Measurements from ENCODE around the gene CST7. TPM values are rescaled to one million over a fixed set of nuclear protein-coding genes. Genes with fewer than 3 reads are reported as not detected.
"Not testable (repeated sequence)": the region's sequence is repeated elsewhere in the genome, so short reads cannot be mapped to it uniquely, and the experiment has no call there.

Gene CST7
- total RNA-seq, 1 donor from 2014 or later: not detected

DNA sequence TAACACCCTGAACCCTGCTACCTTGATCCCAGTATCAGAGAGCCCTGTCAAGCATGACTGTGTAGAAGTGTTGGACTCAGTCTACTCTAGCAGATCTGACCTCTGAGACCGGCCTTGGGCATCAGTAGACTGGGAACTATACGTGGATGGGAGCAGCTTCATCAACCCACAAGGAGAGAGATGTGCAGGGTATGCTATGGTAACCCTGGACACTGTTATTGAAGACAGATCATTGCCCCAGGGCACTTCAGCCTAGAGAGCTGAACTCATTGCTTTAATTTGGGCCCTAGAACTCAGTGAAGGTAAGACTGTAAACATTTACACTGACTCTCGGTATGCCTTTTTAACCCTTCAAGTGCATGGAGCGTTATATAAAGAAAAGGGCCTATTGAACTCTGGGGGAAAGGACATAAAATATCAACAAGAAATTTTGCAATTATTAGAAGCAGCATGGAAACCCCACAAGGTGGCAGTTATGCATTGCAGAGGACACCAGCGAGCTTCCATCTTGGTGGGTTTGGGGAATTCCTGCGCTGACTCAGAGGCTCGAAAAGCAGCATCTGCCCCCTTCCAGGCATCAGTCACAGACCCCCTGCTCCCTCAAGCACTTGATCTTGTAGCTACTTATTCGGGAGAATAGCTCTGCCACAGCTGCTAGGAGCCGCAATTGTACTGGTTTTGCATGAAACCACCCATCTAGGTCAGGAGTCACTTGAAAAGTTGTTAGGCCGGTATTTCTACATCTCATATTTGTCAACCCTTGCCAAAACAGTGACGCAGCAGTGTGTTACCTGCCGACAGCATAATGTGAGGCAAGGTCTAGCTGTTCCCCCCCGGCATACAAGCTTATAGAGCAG is 19.0 kb upstream of the CST7 start:
- peak; percentile 38 for DNase-seq (ENCODE audit: low read depth)

DNA sequence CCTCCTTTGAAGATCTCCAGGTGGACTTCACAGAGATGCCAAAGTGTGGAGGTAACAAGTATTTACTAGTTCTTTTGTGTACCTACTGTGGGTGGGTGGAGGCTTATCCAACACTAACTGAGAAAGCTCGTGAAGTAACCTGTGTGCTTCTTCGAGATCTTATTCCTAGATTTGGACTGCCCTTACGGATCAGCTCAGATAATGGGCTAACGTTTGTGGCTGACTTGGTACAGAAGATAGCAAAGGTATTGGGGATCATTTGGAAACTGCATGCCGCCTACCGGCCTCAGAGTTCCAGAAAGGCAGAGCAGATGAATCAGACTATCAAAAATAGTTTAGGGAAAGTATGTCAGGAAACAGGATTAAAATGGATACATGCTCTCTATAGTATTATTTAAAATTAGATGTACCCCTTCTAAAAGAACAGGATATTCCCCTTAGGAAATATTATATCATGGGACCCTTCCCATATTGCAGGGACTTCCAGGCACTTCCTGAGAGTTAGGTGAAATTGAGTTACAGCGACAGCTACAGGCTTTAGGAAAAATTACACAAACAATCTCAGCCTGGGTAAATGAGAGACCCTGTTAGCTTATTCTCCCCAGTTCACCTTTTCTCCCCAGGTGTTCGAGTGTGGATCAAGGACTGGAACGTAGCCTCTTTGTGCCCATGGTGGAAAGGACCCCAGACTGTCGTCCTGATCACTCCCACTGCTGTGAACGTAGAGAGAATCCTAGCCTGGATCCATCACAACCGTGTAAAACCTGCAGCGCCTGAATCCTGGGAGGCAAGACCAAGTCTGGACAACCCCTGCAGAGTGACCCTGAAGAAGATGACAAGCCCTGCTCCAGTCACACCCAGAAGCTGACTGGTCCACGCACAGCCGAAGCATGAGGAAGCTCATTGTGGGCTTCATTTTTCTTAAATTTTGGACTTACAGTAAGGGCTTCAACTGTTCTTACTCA is 18.1 kb upstream of the CST7 start:
- DNase-seq (ENCODE audit: low read depth): not testable (repeated sequence)

DNA sequence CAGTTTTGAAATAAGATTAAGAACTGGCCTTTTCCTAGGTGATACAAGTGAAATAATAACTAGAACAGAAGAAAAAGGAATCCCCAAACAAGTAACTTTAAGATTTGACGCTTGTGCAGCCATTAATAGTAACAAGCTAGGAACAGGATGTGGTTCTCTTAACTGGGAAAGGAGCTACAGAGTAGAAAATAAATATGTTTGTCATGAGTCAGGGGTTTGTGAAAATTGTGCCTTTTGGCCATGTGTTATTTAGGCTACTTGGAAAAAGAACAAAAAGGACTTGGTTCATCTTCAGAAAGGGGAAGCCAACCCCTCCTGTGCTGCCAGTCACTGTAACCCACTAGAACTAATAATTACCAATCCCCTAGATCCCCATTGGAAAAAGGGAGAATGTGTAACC is 17.2 kb upstream of the CST7 start:
- not testable (repeated sequence) for DNase-seq (ENCODE audit: low read depth)

DNA sequence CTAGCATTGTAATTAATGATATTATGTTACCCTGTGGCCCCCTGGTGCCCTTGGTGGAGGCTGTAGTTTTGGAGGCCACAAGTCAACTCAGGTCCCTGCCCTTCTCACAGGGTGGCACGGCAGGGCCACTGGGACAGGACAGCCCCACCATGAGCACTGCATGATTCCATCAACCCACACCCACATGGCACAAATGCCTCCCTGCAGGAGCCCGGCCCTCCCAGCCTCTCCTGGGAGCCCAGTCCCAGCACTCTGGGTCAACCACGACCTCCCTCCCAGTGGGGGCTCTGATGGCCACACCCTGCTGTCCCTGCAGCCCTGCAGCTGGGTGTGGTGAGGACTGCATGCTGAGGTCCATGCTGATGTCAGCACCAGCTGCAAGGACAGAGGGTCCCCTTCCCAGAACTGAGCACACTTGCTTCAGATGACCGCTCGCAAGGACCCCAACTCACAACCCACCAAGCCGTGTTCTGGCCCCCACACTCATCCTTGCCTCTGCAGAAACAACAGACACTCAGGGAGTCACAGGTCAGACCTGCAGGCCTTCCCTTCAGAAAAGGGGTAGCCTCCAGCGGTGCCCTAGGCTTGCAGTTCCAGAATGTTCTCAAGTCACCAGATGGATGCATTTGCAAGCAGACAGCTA is 15.7 kb upstream of the CST7 start:
- DNase-seq (ENCODE audit: low read depth): no peak

DNA sequence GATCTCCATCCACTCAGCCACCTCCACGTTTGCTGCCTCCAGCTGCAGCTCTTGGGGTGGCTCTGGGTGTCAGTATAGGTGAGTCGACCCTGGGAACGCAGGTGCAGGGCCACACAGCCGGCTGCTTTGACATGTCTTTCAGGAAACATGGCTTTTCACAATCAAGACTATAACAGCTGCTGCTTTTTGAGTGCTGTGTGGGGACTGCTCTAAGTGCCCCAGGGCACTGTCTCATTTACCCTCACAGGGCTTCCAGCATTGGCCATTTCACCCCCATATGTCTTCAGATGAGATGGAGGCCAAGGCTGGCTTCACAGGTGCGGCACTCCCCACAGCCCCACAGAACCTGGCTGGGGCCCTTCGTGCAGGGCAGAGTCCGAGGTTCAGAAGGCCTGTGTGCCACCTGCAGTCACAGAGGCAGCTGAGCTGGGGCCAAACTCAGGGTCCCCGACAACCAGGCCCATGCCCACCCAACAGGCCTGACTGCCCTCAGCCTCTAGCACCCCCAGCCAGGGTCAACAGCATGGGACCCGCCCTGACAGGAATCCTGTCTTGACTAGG is 14.9 kb upstream of the CST7 start:
- no peak for DNase-seq (ENCODE audit: low read depth)

DNA sequence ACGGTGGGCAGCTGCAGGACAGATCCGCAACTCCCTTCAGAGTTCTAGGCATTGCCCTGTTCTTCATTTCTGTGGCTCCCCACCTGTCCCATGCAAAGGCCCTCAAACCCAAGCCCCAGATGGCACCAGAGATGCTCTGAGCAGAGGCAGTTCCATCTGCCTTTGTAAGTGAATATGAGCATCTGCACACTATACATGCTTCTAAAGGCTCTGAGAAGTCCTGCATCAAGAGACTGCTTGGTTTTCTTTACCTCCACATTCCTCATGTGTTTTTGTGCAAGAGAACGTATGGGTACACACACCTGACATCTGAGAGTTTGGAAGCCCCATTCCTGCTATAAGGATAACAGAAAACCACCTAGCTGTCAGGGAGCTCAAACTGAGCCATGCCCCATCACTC is 14.4 kb upstream of the CST7 start:
- DNase-seq (ENCODE audit: low read depth): no peak

DNA sequence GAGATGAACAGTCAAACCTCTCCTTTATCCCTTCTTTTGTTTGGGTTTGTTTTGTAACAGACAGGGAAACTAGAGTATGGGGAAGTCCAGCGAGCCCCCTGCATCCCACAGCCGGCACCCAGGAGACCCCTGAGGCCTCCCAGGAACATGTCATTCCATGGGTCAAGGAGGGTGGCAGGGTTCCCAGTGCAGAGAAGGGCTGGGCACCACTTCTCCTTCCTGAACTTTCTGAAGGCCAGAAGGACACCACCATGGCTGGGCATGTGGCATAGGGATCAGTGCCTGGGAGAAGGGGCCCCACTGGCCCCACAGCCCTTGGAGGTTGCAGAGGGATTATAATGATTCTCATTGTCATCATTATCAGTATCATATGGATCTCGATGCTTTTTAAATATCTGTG is 13.9 kb upstream of the CST7 start:
- DNase-seq (ENCODE audit: low read depth): no peak

DNA sequence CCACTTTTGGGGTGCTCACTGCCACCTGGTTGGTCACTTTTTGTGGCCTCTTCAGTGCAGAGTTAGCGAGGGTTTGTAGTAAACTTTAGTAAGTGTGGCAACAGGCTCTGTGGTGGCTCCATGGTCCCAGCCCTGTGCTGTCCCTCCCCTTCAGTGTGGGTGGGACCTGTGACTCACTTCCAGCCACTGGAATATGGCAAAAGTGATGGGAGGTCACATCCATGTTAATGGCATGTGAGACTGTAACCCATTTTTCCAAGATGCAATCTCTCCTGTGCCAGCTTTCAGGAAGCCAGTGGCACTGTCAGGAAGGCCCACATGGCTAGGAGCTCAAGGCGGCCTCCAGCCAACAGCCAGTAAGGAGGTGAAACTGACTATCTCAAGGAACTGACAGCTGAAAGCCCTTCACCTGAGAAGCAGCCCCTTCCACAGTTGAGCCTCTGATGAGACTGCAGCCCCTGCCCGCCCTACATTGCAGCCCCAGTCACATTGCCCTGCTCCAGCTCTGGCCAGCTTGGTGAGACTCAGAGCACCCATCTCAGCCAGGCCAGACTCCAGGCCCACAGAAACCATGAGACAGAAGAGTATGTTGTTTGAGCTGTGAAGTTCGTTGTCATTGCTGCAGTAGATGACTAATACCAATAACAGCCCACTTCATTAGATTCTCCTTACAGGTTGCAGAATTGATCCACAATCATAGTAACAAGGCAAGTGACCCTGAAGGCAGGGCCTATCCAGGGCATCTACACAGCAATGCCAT is 13.1 kb upstream of the CST7 start:
- DNase-seq (ENCODE audit: low read depth): no peak

DNA sequence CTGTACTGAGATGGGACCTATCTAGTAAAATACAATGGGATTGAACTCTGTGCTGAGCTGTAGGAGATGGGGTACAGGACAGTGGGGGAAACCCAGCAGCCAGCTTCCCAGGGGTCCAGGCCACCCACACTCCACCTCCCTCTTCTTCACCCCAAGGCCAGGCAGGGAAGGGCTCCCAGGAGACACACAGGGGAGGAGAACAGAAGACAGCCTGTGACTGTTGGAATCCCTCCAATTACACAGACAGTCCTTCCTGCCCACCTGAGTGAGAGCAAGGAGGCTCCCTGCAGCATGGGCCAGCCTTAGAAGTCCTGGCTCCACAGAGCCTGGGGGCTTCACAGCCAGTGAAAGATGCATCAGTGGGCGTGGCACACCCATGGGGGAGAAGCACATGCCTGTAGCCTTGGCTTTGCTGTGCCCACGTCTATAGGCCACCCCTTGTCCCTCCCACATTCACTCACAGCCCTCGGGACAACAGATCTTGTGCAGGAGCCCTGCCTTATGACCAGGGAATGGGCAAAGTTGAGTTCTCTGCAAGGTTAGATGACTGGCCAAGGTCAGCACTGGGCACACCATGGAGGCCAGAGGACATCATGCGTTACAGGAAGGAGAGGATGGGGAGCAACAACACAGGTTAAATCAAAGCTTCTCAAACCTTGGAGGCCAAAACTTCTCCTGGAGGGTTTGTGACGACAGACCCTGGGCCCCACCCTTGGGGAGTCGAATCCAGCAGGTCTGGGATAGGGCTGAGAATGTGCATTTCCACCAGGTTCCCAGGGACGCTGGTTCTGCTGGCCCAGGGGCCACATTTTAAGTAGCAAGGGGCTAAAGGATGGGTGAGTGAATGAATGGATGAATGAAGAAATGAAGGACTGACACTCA is 12.3 kb upstream of the CST7 start:
- DNase-seq (ENCODE audit: low read depth): no peak

DNA sequence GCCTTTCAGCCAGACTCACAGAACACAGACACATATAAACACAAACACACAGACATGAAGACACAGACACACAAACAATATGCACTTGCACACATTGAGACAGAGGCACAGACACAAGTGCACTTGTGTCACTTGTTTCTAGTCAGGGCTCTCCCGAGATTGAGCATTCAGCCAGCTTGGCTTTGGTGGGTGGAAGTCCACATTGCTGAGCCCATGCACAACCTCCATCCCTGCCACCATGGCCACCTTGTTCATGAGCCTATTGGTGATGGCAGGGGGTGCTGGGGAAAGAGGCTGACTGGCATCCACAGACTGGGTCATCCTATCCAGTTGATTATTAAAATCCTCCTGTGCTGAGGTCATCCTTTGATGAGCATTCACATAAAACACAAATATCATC is 11.5 kb upstream of the CST7 start:
- no peak for DNase-seq (ENCODE audit: low read depth)

DNA sequence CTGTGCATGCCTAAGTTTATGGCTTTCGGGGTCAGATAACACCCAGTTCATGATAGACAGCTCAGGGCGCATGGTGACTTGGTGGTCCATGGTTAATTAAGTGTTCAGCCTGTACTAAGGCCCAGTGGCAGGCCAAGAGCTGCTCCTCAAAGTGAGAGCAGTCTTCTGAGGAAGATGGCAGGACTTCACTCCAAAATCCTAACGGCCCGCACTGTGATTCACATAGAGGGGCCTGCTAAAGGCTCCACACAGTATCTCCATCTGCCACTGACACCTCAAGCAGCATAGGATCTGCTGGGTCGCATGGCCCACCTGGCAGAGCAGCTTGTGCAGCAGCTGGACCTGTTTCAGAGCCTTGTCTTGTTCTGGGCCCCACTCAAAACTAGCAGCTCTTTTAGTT is 10.6 kb upstream of the CST7 start:
- DNase-seq (ENCODE audit: low read depth): no peak

DNA sequence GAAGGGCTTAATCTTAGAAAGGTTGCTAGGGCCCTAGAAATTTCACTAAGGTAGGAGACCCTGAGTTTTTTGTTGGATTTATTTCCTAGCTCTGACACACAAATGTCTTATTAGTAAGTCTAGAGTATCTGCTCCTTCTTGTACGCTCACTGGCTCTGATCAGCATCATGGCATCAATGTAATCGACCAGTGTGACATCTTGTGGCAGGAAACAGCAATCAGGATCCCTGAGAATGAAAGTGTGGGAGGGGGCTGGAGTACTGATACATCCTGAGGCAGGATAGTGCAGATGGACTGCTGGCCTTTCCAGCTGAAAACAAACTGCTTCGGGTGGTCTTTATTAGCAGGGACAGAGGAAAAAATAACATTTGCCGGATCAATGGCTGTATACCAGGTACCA is 10.0 kb upstream of the CST7 start:
- DNase-seq (ENCODE audit: low read depth): no peak

DNA sequence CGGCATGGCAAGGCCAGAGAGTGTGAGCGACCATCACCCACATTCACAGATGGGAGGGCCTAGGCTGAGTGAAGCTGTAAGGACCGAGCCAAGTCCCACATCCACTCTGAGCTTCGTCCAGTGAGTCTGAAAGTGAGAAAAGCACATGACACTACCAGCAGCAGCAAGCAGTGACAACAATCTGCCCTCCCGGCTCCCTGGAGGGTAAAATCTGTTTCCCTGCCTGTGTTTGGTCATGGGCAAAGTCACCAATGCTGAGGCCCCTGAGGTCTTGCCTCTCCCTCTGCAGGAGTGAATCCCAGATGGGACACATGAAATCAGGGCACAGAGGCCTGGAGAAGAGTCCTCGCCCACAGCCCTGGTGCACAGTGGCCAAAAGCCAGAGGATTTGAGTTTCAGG is 6.4 kb upstream of the CST7 start:
- no peak for DNase-seq (ENCODE audit: low read depth)

DNA sequence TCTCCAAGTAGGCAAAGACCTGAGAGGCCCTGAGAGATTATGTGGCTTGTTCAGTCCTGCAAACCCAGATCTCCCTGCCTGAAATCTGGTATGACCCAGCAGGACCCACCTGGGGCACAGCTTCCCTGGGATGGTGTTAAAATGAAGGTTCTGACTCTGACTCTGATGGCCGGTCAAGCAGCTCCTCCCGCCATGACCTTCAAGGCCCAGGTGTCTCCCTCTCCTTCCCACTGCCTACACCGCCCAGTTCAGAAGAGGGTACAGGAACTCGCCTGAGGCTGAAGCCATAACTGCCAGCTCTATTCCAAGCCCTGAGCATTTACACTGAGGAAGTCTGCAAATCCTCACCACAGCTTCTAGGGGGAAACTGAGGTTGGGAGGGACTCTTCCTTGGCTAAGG is 5.9 kb upstream of the CST7 start:
- no peak for DNase-seq (ENCODE audit: low read depth)

DNA sequence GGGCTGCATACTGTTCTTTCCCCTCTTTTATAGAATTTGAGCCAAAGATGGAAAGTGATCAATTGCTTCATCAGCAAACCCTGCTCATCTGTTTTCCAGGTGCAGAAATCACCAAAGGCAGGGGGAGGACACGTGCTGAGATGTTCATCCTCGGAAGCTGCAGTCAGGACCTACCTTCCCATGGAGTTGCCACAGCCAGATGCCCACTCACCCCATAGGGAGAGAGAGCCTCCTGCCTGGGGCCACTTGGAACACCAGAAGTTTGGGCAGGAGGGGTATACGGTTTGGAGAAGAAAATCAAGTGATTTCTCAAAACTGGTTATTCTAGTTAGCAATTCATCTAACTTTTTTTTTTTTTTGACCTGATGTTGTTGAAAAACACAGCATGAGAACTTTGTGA is 5.3 kb upstream of the CST7 start:
- DNase-seq (ENCODE audit: low read depth): no peak

DNA sequence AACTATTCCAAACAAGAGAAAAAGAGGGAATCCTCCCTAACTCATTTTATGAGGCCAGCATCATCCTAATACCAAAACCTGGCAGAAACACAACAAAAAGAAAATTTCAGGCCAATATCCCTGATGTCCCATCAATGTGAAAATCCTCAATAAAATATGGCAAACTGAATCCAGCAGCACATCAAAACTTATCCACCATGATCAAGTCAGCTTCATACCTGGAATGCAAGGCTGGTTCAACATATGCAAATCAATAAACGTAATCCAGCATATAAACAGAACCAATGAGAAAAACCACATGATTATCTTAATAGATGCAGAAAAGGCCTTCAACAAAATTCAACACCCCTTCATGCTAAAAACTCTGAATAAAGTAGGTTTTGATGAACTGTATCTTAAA is 2.7 kb upstream of the CST7 start:
- DNase-seq (ENCODE audit: low read depth): not testable (repeated sequence)

DNA sequence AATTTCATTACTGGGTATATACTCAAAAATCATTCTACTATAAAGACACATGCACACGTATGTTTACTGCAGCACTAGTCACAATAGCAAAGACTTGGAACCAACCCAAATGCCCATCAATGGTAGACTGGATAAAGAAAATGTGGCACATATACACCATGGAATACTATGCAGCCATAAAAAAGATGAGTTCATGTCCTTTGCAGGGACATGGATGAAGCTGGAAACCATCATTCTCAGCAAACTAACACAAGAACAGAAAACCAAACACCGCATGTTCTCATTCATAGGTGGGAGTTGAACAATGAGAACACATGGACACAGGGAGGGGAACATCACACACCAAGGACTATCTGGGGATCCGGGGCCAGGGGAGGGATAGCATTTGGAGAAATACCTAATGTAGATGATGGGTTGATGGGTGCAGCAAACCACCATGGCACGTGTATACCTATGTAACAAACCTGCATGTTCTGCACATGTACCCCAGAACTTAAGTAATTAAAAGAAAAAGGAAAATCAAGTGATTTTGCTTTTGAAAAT is 602 bp upstream of the CST7 start:
- DNase-seq (ENCODE audit: low read depth): not testable (repeated sequence)

DNA sequence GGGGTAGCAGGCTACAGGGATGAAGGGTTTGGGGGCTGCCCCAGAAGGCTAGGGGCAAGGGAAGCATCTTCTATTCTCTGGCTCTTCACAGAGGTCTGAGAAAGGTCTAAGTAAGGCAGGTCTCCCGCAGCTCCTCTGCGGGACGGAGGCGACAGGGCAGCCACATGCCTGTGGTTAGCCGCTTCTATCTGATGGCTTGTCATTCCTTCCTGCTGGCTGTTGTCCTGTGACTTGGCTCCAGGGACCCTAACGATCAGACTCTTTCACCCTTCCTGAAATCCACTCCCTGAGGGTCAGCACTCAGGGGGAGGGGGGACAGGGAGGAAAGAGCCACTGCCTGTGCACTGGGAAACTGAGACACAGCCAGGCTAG is 673 bp downstream of the CST7 start:
- DNase-seq (ENCODE audit: low read depth): no peak

DNA sequence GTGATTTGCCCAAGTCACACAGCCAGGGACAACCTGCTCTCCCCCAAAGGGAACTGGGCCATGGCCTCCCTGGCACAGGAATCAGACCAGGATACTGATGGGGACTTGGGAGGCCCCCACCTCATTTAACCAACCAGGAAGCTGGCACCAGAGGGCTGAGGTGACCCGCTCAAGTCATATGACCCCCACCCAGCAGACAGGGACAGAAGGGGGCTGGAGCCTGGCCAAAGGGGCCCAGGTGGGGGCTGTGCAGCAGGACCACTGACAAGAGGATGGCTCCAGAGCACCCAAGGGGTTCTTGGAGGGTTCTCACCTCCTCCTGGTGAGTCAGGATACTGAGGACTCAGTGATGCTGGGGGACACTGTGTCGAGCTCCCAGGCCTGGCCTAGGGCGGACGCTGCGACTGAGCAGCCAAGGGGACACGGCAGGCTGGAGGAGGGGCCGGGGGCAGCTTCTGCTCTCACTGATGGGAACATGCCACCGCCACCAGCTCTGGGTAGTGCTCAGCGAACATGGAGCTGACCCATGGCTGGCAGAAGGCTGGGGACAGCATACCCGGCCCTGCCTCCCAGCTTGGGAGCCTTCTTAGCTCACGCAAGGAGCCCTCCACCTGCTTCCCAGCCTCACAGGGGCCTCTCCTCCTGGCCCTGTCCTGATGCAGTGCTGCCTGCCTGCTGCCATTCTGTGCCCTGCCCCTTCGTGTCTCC is 1.2 kb downstream of the CST7 start:
- DNase-seq (ENCODE audit: low read depth): no peak
